ENCODE data around the gene MBOAT1.
"Not testable (repeated sequence)": the region's sequence is repeated elsewhere in the genome, so short reads cannot be mapped to it uniquely, and the experiment has no call there.

The MBOAT1 gene, protein sequence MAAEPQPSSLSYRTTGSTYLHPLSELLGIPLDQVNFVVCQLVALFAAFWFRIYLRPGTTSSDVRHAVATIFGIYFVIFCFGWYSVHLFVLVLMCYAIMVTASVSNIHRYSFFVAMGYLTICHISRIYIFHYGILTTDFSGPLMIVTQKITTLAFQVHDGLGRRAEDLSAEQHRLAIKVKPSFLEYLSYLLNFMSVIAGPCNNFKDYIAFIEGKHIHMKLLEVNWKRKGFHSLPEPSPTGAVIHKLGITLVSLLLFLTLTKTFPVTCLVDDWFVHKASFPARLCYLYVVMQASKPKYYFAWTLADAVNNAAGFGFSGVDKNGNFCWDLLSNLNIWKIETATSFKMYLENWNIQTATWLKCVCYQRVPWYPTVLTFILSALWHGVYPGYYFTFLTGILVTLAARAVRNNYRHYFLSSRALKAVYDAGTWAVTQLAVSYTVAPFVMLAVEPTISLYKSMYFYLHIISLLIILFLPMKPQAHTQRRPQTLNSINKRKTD

GRCh38 chr6:20212392-20213111 is at the start of gene MBOAT1:
Gene MBOAT1 (minus strand): TSS chr6:20212469. CDS start chr6:20212234, 235 bp downstream.
- DNase-seq: peak; percentile 86

GRCh38 chr6:20261685-20262084 is 49.4 kb upstream of the MBOAT1 start:
- no peak for DNase-seq

- no peak for DNase-seq
Measured at GRCh38 chr6:20260360-20260759, 48.1 kb upstream of the MBOAT1 start.

- no peak for DNase-seq
Measured at GRCh38 chr6:20259316-20260049, 47.2 kb upstream of the MBOAT1 start.

DNA sequence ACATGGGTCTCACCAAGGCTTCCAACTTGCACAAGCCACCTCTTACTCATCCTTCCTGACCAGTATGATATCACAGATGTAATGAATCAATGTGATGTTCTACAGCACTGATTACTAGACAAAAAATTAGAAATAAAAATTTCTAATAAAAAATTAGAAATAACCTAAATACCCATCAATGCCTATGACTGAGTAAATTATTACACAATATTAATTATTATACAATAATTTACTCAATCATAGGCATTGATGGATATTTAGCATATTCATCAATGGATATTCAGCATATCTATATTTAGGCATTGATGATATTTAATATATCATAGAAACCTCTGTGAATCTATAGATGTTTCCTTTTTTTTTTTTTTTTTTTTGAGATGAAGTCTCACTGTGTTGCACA is 43.2 kb upstream of the MBOAT1 start:
- DNase-seq: no peak

- no peak for DNase-seq
Measured at GRCh38 chr6:20254295-20254694, 42.0 kb upstream of the MBOAT1 start.

DNA sequence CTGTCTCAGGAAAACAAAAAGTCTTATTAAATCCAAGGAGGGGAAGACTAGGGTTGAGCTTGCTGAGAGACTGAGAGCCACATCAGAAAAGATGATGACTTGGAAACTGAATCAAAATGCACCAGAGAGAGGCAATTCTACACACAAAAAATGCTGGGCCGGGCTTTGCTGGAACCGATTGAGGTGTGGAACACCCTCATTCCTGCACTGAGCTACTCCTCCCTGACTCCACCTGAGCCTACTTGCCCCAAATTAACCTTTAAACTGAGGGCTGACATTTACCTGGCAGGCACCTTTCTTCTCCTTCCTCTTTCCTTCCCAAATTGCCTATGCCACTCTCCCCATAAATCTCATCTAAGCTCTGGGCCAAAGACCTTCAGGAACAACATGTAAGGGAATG is 40.8 kb upstream of the MBOAT1 start:
- DNase-seq: no peak

- no peak for DNase-seq
Measured at GRCh38 chr6:20252311-20252710, 40.0 kb upstream of the MBOAT1 start.

DNA sequence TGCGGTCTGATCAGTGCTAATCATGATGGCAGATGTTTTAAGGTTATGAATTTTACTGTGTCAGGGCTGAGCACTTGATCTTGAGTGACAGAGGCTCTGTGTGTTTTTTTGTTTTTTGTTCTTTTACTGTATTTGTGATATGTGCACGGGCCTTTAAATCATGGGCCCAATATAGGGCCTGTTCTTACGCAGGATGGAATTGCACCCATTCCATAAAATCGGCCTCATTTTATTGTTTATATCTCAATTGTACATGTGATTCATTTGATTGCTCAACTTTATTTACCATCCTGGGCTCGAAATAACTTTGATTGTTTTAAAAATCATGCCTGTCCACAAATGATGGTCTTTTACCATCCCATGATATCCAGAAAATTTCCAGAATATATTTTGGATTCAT is 39.3 kb upstream of the MBOAT1 start:
- DNase-seq: no peak

GRCh38 chr6:20246125-20246524 is 33.9 kb upstream of the MBOAT1 start:
- no peak for DNase-seq

GRCh38 chr6:20244807-20245681 is 32.8 kb upstream of the MBOAT1 start:
- not testable (repeated sequence) for DNase-seq

DNA sequence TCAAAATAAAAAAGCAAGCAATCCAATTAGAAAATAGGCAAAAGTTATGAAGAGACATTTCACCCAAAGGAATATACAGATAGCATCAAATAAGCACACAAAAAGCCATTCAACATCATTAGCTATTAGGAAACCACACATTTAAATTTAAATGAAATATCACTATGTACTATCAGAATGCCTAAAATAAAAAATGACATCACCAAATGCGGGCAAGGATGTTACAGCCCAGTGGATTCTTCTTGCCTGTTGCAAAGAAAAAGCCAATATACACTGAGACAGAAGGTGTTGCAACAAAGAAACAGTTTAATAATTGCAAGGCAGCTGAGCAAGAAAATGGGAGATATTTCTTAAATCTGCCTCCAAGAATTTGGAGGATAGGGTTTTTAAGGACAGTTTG is 31.0 kb upstream of the MBOAT1 start:
- DNase-seq: no peak

- DNase-seq: no peak
Measured at GRCh38 chr6:20242397-20242796, 30.1 kb upstream of the MBOAT1 start.

- DNase-seq: no peak
Measured at GRCh38 chr6:20241102-20241501, 28.8 kb upstream of the MBOAT1 start.

- no peak for DNase-seq
Measured at GRCh38 chr6:20238688-20239587, 26.7 kb upstream of the MBOAT1 start.

DNA sequence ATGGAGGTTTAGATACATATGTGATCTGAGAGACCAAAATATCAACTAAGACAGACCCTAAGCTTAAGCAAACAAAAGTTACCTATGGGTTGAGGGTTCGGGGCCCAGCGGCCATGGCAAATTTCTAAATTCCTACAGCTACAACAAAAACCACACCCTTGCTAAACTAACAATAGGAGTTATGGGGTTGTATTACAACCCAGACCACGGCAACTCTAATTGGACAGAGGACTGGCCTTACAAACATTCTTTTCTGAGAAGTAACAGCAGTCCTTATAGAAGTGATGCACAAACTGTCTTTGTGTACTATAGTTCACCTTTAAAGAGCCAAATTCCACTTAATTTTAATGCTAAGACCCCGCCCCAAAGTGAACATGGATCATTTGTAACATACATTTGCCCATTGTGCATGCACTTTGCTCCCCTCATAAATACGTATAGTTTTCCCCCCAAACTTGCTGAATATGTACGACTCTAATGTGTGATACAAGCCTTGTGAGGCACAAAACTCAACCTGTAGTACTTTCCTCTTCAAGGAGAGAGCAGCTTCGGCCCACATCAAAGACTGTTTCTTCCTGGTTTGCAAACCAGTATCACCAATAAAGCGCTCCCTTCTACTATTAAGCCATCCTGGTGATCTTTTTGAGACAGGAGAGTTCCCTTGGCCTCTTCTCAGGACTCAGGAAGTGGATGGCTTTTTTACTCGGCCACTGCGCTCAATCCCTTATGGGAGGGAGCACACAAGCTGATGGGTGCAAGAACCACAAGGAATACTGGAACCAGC is 25.6 kb upstream of the MBOAT1 start:
- no peak for DNase-seq

DNA sequence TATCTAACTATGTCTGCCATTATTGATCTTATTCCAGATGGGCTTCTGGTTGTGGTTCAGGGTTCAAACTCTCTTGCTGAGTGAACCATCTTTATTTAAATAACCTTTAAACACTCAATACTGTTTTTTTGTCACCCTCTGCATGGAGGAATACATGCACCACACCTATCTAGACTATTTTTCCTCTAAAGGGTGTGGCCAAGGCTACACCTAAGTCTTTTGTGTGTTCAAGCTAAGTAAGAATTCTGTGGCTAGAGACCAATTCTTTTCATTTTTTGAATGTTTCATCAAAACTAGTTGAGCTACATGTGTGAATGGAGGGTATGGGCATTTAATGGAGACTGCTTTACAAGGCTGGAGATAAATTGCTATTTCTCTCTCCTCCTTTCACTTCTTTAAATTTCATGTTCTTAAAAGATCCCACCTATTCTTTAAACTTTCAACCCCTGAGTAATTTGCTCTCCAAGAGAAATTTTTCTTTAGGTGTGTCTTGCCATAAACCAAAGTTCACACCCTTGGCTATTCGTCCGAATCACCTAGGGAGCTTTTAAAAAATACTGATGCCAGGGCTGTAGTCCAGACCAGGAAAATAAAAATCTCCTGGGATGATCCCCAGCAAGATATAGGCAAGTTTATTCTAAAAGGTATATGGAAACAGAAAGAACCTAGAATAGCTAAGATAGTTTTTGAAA is 24.8 kb upstream of the MBOAT1 start:
- DNase-seq: no peak

- DNase-seq: no peak
Measured at GRCh38 chr6:20236344-20236743, 24.1 kb upstream of the MBOAT1 start.

- no peak for DNase-seq
Measured at GRCh38 chr6:20235041-20235440, 22.8 kb upstream of the MBOAT1 start.

DNA sequence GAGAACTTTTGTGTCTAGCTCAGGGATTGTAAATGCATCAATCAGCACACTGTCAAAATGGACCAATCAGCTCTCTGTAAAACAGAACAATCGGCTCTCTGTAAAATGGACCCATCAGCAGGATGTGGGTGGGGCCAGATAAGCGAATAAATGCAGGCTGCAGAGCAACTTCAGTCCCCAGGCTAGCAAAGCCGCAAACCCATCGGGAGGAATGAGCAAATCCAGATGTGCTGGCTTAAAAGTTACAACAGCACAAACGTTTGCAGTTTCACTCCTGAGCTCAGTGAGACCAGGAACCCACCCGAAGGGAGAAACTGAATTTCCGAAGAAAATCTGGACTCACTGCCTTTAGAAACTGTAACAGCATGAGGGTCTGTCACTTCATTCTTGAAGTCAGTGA is 21.9 kb upstream of the MBOAT1 start:
- no peak for DNase-seq
